ENCODE measurements around the gene PRELID3B.
A peak's percentile ranks its signal among the peaks of the same experiment; 100 is the strongest.
"Not testable (repeated sequence)": the region's sequence is repeated elsewhere in the genome, so short reads cannot be mapped to it uniquely, and the experiment has no call there.

The PRELID3B gene

GRCh38 chr20:59047938-59048680, 5.5 kb upstream of the PRELID3B start:
- DNase-seq, result no peak

GRCh38 chr20:59046862-59047261, 4.3 kb upstream of the PRELID3B start:
- no peak for DNase-seq

- DNase-seq, result no peak
Observed at GRCh38 chr20:59044796-59045195, 2.2 kb upstream of the PRELID3B start.

GRCh38 chr20:59044295-59044694, 1.7 kb upstream of the PRELID3B start:
- DNase-seq, result no peak

DNA sequence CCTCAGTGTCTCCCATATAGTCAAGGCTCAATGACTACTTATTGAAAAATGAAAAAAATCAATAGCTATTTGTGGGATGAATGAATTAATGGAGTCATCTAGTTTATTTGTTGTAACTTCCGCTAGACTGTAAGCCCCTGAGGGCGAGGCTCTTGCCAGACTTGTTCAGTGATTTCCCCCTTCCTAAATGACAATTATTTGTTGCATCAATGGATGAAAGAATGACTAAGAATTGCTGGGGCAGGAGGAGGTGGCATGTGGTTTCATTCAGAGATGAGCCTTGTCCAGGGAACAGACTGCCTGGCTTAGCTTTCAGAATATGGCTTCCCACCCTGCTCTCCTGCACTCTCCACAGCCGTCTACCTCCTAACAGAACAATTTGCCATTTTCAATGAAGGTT, 1.1 kb upstream of the PRELID3B start:
- DNase-seq, result no peak

DNA sequence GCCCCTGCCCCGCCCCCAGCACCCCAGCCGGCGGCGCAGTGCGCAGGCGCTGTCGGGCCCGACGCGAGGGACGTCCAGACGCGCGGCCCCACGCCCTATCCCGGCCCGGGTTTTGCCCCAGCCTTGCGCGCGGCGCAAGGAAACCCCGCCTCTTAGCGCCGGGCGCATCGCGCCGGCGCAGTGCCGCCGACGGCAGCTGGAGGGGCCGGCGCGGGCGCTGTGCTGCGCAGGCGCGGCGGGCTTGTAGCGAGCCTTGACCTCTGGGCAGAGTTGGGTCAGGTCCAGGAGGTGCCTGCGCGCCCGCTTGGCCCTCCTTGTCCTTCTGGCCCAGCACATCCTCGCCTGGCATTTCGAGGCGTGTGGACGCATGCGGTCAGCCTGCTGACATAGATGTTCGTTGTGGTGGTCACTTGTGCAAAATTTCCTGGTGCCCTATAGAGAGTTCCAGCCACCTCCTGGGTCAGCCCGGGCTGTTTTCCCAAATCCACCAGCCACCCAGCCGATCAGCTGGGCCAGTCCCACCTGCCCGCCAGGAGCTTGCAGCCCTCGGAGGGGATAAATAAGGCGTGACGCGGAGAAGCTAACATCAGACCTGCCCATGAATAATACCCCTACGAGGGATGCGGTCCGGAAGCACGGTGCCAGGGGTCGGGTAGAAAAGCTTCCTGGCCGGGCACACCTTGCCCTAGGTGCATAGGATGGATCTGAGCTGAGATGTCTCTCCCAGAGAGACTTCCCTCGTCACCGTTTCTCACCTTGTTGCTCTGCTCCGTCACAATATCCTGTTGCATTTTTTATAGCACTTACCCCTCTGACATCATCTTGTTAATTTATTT, 428 bp upstream of the PRELID3B start:
- peak; percentile 68 to 91 for DNase-seq

DNA sequence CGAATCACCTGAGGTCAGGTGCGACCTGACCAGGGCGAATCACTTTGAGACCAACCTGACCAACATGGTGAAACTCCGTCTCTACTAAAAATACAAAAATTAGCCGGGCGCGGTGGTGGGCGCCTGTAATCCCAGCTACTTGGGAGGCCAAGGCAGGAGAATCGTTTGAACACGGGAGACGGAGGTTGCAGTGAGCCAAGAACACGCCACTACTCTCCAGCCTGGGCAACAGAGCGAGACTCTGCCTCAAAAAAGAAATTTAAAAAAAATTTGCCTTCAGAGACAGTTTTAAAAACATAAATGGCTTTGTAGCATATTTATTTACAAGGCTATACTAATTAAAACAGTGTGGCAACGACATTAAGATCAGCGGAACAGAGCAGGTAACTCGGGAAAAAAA, 1.1 kb downstream of the PRELID3B start:
- not testable (repeated sequence) for DNase-seq

GRCh38 chr20:59040667-59041066, 1.9 kb downstream of the PRELID3B start:
- DNase-seq, result no peak

GRCh38 chr20:59039233-59039632, 3.4 kb downstream of the PRELID3B start:
- no peak for DNase-seq

GRCh38 chr20:59037386-59037785, 5.2 kb downstream of the PRELID3B start:
- DNase-seq, result no peak

GRCh38 chr20:59035381-59035780, 7.2 kb downstream of the PRELID3B start:
- DNase-seq, result no peak

DNA sequence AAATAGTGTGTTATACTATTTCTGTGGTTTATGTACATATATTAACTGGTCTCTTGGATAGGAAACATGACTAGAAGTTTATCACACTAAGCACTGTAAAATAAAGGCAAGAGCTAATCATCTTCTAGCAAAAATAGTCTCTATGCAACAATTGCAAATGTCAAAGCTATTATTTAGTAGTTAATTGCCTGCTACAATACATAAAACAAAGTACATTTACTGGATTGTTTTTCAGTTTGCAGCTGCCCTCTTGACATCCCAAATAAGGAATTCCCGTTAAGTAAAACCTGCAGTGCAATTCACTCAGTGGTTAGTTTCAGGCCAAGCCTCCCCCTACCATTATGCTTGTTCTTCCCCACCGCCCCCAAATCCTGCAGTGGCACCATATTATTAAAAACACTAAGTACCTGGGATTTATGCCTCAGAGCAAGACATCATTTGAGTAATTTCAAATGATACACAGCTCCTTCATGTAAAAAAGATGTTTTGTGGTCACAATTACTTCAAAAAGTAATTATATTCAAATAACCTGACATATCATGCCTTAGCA, 8.9 kb downstream of the PRELID3B start:
- no peak for DNase-seq

DNA sequence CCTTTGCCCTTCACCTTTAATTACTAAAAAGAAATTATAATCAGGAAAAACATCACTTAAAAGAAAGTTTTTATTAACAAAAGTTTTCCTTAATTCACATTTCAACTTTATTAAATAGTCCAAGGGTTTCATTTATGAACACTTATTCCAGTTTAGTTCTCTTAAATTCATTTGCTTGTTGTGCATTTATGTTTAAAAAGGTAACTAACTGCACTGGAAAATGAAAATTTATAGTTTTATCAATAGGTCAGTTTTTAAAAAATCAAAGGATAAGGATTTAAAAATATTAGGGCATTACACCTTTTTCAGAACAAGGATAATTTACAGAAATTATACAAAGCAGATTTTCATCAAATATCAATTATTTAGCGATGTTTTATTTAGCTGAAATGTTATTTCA, 9.5 kb downstream of the PRELID3B start:
- no peak for DNase-seq

- peak; percentile 76 to 82 for DNase-seq
Observed at GRCh38 chr20:59032713-59033059, 9.9 kb downstream of the PRELID3B start.

- DNase-seq, result peak; percentile 82 to 95
Observed at GRCh38 chr20:59032023-59032712, 10.4 kb downstream of the PRELID3B start, which contains the start of gene ATP5F1E. Gene ATP5F1E (minus strand): TSS chr20:59032335. CDS start chr20:59032251, 84 bp downstream.

GRCh38 chr20:59031564-59032022, 11.0 kb downstream of the PRELID3B start:
- no peak for DNase-seq

GRCh38 chr20:59030911-59031563, 11.5 kb downstream of the PRELID3B start:
- DNase-seq, result no peak

GRCh38 chr20:59028812-59029211, 13.8 kb downstream of the PRELID3B start:
- no peak for DNase-seq

- no peak for DNase-seq
Observed at GRCh38 chr20:59027741-59028320, 14.8 kb downstream of the PRELID3B start.

- no peak for DNase-seq
Observed at GRCh38 chr20:59026904-59027740, 15.5 kb downstream of the PRELID3B start.

DNA sequence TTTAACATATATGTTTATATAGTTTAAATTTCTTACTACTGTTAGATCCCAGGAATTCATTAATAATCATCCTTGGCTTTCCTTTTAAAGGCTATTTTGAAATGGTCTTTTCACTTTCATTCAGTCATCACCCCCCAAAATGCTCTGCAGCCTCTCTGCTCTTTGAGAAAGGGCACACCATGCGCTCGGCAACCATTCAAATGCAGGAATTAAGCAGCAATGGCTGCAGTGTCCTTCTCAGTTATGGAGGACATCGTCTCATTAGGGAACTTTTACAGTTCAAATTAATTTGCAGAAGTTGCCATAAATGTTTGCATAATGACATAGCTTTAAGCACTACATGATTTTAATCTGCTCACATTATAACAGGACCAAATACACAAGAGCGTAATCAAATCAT, 17.1 kb downstream of the PRELID3B start:
- no peak for DNase-seq

Measured in NCI-H524 (cell line).